ENCODE results near the gene ADORA2B.
A peak's percentile ranks its signal among the peaks of the same experiment; 100 is the strongest.

The ADORA2B gene

DNA sequence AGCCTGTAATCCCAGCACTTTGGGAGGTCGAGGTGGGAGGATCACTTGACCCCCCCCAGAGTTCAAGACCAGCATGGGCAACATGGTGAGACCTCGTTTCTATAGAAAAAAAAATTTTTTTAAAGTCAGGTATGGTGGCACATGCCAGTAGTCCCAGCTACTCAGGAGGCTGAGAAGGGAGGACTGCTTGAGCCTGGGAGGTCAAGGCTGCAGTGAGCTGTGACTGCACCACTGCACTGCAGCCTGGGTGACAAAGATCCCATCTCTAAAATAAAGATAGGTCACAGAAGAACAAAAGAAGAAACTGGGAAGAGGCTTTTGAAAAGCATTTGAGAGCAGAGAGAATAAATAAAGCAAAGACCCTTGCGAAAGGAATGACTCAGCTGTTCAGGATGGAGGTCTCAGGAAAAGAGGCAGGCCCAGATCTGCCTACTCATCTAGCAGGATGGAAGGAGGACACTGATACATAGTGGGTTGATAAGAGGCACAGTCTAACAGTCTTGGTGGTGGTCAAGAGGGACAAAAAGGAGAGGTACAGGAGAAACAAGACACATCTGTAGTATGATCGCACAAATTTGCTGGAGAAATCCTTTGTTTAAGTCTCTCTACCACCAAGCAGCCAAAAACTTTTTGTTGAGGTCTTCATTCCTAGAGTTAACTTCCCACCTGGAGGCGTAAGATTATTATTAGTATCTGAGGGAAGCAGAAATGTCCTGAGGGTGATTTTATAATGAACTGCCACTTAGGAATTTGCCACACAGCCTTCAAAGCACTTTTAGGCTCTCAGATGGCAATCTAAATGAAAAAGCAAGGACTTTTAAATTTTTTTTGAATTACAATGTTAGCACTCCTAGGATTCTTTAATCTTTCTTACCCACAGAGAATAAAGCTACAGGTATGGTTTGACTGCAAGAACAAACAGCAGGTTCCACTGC is 37.0 kb downstream of the ADORA2B start:
- DNase-seq (ENCODE audit: low read depth in 2 of 2): no peak

DNA sequence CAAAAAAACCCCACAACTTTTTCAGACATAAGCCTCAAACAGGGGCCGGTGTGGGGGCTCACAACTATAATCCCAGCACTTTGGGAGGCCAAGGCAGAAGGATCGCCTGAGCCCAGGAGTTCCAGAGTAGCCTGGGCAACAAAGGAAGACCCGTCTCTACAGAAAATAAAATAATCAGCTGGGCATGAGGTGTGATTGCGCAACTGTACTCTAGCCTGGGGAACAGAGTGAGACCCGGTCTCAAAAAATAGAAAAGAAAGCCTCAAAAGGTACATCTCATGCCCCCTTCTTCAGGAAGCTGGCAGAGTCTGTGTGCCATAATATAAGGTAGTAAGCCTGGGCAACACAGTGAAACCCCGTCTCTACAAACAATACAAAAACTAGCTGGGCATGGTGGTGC is 51.4 kb downstream of the ADORA2B start:
- DNase-seq (ENCODE audit: low read depth in 2 of 2): no peak

DNA sequence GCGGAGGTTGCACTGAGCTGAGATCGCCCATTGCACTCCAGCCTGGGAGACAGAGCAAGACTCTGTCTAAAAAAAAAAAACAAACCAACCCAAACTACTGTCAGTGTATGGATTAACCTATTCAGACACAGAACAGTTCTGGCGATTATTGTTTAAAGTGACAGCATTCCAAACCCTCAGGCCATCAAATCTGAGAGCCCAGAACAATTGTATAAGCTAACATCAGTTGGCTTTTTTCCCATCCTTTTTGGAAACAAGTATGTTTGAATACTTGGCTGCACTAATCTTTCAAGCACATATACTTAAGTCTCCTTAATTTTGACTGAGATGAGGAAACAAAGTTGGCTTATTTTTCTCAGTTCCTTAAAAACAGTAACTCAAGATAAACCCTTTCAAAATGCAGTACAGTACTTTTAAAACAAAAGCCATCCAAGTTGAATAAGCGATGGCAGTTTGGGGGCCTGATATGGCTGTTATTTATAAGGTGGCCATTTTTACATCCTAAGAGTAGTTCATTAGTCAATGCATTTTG is 53.2 kb downstream of the ADORA2B start:
- DNase-seq (ENCODE audit: low read depth in 2 of 2): no peak

DNA sequence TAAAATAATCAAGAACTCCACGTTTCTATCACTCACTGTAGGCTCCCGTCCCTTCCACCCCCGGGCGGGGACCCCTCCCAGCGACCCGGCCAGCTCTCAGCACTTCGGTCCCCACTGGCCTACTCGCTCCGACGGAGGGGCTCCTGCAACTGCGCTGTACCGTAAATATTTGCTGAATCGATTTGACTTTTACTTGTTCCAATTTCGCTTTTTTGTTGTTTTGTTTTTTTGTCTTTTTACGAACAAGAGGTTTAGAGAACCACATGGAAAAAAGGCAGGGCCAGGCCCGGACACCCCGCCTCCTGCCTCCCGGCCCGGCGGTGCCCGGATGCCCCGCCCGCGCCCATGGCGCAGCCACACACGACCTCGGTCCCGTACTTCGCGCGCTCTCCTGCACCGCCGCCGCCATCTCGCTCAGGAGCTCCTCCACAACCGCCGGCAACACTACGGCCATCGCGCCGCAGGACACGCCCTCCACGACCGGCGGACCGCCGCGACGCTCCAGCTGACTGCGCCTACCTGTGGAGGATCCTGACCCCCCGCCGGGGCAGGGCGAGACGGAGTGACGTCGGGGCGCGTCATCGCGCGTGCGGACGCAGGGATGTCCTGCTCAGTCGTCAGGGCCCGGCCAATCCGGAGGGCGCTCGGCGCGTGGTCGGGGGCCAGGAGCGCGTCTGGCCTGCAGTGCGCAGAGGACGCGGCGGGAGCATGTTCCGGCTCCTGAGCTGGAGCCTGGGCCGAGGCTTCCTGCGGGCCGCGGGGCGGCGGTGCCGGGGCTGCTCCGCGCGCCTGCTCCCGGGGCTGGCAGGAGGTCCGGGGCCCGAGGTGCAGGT is 54.4 kb downstream of the ADORA2B start, which contains the start of the genes TTC19 and ZSWIM7:
Gene TTC19, plus strand, starts transcription at position 684 of the 833 bp plus-strand sequence. Its CDS starts 25 bp downstream, at position 709.
Gene ZSWIM7, minus strand, starts transcription at position 564 of the 833 bp plus-strand sequence. Its CDS starts 110 bp downstream, at position 454.
- peak; percentile 80 to 93 for DNase-seq (ENCODE audit: low read depth in 2 of 2)

DNA sequence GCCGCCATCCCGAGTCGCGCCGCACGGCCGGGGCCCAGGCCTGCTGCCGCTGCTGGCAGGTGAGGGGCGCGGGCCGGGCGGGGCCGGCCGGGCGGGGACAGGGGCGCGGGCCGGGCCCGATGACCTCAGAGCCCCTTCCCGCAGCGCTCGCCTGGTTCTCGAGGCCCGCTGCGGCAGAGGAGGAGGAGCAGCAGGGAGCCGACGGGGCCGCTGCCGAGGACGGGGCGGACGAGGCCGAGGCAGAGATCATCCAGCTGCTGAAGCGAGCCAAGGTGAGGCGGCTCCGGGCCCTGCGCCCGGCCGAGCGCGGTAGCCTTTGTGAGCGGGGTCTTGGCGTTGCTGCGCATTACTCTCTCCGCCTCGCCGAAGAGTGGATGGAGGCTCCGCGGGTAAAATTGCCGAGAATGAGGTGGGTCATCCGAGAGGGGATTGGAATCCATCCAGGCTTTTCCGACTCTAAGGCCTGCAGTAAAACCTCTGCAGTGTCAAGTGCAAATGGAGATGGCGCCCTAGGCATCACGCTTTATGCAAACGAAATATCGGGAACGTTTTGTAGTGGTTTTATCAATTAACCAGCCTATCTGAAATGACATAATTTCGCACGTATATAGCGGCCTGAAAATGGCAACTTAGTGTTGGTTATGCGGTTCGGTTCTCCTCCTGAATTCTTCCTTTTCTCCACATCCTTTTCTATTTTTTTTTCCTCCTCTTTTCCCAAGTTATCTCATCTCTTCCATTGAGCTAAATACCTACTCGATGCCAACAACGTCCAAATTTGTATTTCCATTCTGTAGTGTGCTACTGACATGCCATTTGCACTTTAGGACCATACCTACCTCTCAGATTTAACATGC is 55.3 kb downstream of the ADORA2B start:
- peak in 1 of 2 donors; percentile 4 for DNase-seq (ENCODE audit: low read depth in 2 of 2)

DNA sequence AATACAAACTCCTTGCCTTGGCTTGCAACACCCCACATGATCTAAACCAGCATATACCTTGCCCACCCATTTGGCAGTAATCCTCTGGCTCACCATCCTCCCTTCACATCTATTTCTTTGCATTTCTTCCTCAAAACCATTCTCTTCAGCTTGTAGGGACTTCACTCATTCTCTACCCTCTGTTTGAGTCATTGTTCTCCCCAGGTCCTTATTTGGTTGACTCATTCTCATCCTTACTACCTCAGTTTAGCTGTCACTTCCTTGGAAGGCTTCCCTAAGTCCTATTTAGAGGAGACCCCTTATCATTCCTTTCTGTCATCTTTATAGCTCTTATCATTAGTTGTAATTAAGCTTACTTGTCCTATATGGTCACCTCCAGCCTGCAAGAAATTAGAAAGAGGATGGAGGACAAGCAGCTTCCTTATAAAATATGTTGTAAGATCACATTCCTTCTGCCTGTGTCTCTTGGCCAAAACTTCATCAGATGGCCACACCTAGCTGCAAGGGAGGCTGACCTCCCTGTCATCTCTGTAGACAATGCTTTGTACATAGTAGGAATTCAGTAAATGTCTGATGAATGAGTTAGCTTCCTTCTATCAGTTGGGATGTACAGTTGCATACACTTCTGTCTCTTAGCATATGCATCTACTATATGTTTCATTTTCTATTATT is 56.4 kb downstream of the ADORA2B start:
- DNase-seq (ENCODE audit: low read depth in 2 of 2): no peak

DNA sequence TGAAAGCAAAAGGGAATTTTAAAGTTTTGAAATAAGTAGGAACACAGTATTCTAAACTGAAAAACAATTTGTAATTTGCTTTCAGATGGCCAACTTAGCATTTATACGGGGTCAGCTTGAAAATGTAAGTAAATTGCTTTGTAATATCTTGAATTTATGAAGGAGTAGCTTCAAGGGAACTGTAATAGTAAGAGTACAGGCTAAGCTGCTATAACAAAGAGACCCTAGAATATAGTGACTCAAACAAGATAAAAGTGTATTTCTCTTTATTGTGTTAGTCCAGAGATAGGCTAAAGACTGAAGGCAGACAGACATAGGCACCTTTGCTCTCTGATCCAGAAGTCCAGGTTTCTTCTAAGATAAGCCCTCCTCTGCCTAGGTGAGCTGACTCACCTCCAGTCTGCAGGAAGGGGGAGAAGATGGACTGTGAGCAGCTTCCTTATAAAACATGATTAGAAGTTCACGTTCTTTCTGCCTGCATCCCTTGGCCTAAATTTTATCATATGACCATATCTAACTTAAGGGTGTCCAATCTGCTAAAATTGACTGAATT is 57.9 kb downstream of the ADORA2B start:
- DNase-seq (ENCODE audit: low read depth in 2 of 2): no peak

DNA sequence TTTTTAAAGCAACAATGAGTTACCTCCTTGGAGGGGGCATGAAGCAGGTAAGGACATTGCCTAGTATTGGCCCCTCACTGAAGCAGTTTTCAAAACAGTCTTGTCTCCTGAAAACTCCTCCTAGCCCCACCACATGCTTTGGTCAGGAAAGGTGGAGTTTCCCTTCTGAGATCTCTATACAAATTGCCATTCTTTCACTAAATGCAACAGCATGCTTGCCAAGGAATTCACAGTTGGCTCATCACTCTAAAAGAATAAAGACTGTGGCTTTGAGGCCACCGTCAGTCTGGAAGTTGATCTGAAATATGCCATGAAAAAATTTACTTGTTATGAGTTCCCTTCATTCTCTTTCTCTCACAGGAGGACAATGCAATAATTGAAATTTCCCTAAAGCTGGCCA is 58.9 kb downstream of the ADORA2B start:
- no peak for DNase-seq (ENCODE audit: low read depth in 2 of 2)

DNA sequence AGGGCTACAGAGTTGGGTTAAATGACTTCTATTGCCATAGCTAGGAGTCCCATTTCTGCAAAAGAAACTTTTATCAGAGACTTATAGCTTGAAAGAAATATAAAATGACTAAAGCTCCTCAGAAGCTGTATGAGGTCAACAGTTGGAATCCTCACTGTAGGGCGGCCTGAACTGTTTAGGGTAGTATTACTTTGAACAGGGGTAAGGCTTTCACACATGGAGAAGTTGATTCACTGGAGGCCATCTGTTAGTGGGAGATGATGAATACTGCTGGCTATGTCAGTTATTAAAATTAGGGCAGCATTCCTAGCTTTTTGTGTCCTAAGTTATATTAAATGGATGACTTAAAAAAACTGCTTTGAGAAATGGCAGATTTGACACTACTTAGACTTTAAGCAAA is 60.7 kb downstream of the ADORA2B start:
- DNase-seq (ENCODE audit: low read depth in 2 of 2): no peak

DNA sequence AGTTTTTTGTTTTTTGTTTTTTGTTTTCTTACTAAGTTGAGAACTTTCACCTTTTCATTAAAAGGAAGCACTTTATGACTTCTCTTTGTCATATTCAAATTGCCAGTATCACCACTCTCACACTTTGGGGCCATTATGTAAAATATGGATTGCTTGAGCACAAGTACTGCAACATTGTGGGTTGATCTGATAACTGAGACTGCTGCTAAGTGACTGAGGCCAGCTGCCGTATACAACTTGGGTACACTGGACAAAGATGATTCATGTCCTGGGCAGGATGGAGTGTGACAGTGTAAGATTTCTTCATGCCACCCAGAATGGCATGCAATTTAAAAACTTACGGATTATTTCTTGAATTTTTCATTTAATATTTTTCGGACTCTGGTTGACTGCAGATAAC is 62.5 kb downstream of the ADORA2B start:
- no peak for DNase-seq (ENCODE audit: low read depth in 2 of 2)

DNA sequence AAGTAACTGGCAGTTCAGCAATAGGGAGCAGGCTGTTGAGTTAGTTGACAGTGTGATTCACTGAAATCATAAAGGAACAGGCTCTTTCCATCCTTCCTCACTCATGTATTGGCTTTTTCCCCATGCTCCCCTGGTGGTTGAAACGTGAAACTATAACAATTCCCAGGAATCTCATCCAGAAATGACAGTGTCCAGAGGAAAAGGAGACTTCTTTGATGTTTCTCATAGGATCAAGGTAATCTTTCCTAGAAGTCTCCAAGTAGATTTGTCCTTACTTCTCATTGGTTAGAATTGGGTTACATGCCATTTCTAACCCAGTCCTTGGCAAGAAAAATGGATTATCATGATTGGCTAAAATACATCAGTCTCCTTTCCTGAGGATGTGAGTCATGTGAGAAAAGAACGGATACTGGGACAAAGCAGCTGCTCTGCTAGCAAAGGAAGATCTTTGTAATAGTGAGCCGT is 69.0 kb downstream of the ADORA2B start:
- DNase-seq (ENCODE audit: low read depth in 2 of 2): no peak

DNA sequence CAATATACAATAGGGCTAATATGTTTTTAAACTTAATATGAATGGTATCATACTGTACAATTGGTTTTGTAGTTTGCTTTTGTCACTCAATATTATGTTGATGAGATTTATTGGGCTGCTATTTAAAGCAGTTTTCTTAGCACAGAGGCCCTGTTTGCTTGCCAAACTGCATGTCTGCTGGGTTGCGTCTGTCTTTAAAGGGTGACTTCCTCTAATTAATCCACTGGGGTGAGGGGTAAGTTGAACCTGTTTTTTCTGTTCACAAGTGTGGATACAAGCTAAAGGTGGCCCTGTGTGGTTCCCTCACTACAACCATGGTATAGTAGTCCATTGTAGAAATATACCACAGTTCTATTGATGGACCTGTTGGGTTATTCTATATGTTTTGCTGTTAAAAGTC is 74.4 kb downstream of the ADORA2B start:
- no peak for DNase-seq (ENCODE audit: low read depth in 2 of 2)

DNA sequence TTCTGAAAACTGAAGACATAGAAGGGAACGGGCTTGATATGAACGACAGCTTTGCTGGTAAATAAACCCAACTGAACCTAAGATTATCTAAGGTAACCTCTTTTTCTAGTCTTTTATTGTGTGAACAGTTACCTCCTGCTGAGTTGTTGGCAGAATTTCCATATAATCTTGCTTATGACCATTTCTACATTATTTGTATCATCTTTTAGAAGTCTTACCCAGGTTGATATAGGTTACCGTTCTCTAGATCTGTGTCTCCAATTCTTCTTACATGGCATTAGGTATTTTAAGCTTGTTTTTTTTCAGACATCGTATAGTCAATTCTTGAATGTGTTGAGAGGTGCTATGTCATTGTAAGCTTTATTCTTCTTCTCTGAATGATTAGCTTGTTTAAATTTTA is 79.0 kb downstream of the ADORA2B start:
- DNase-seq (ENCODE audit: low read depth in 2 of 2): no peak

DNA sequence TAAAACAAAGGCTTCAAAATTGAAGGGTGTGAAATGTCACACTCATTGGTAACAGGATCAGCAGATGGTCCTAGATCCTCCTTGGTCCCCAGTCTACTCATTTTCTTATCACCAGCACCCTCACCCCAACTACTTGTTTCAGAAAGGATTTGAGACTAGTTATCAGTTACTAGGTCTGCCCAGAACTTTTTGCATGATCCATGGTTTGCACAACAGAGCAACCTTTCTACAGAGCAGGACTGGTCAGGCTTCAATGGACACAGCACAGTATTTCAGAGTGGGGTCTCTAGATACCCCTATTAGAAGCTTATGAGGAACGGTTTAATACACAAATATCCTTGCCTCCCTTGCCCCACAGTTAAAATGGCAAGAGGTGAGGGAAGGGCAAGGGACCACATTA is 80.3 kb downstream of the ADORA2B start:
- no peak for DNase-seq (ENCODE audit: low read depth in 2 of 2)

All from stimulated activated CD8-positive, alpha-beta memory T cell treated with anti-CD3 and anti-CD28 coated beads, Interleukin-7, amount 100 ng/mL, for 4 hours (primary cell).